Psoas muscle (tissue), 8 donors: ENCODE results near the gene PYHIN1. TPM values are rescaled to one million over a fixed set of nuclear protein-coding genes. Genes with fewer than 3 reads are reported as not detected.

Experiments used
- ATAC-seq, 4 donors: fragments of 200-7000 bp; cut with Tn5 transposase; one replicate each; pipeline ENCODE4 v1.9.1; 2020; ENCODE audit warnings: moderate library complexity in 3 of 4, mild to moderate bottlenecking in 2 of 4
- DNase-seq, 2 donors: peaks; one replicate each; pipeline ENCODE4 v3.0.0-alpha.2; 2020
- H3K27ac ChIP-seq: fragments of 200-600 bp; one replicate; pipeline ENCODE4 v1.8.0; 2022
- H3K27me3 ChIP-seq, 3 donors: fragments of 200-600 bp in 1 of 3; one replicate each; pipeline versions ENCODE4 v1.6.1 to v1.8.0; 2013 to 2022; ENCODE audit warnings: low read length in 2 of 3, mild to moderate bottlenecking in 2 of 3, moderate library complexity in 1 of 3; ENCODE audit not compliant: insufficient read depth in 3 of 3
- H3K36me3 ChIP-seq, 2 donors: fragments of 200-600 bp in 1 of 2; one replicate each; pipeline versions ENCODE4 v1.6.1 to v1.8.0; 2013 to 2022; ENCODE audit warnings: low read depth in 1 of 2, mild to moderate bottlenecking in 1 of 2, moderate library complexity in 1 of 2; ENCODE audit not compliant: insufficient read depth in 1 of 2
- H3K4me1 ChIP-seq: fragments of 200-600 bp; one replicate; pipeline ENCODE4 v1.8.0; 2022
- H3K4me3 ChIP-seq: fragments of 200-600 bp; one replicate; pipeline ENCODE4 v1.8.0; 2022; ENCODE audit warnings: mild to moderate bottlenecking
- H3K9me3 ChIP-seq: fragments of 200-600 bp; one replicate; pipeline ENCODE4 v1.8.0; 2022
- WGBS, 3 donors: extraction: QIAGEN DNeasy Blood & Tissue Kit; methylation state at CpG; one replicate each; pipeline versions ENCODE4 v1.1.6 to v1.1.7; 2013; 5-methylcytosine and 5-hydroxymethylcytosine counted together
- intact Hi-C, 2 donors: fragments of 100-400 bp; cut with DNase I; formaldehyde crosslinking; loops; one replicate each; pipeline versions ENCODE4 v1.11.0 to v1.14.2; 2022
- polyA plus RNA-seq, 3 donors: library from polyadenylated mRNA; stranded (reverse); fragments of 200-250 nt; gene quantifications; one replicate each; pipeline ENCODE4 v1.2.3, GENCODE V29; 2013
- total RNA-seq, 4 donors: library from RNA; stranded (reverse); fragmentation: NEBNext Ultra II Directional in 2 of 4; extraction: Animal tissue kit (Norgen Biotek cat#: 25700) in 2 of 4; gene quantifications; one replicate each; pipeline versions ENCODE4 v1.2.1 to v1.2.4, GENCODE V29; 2021 to 2023
- TF ChIP-seq, protein P1 (sequence below): fragments of 200-600 bp; IDR thresholded peaks from one replicate; pipeline ENCODE4 v1.8.0; 2022; ENCODE audit warnings: antibody characterized with exemption
- donor health status: healthy with polysubstance abuse.
- donor health status: DM: no; HTN: no; CAD: no; lungs with moderate emphysema.
- donor health status: Bipolar disorder and iron deficiency.
- donor health status: healthy.
- donor health status: DM: yes; HTN: yes; CAD: no.
- donor health status: DM: no; HTN: no; CAD: no.
- donor health status: DM: no; HTN: no; CAD: no.
- donor health status: DM: yes; HTN: yes; CAD: no.

Gene PYHIN1
- total and polyA plus RNA-seq, 7 donors, result 0.04 to 0.32 (median 0.21) TPM; not detected in 2

DNA sequence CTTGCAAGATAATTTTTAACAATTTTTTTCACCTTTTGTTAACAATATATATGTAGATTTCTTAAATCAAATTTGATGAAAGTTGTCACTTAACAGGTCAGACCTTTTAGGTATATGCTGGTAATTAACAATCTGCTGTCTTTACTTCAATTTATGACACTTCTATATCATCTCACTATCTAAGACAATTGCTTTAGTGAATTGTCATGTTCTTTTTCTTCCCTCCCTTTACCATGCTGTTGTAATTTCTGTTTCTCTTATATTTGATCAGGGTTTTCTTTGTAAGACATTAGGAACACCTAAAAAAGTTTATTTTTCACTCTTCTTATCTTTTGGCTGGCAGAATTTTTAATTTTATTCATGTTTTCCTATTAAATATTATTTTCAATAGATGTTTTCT is 80.4 kb downstream of the PYHIN1 start:
- TF ChIP-seq, protein P1, sequence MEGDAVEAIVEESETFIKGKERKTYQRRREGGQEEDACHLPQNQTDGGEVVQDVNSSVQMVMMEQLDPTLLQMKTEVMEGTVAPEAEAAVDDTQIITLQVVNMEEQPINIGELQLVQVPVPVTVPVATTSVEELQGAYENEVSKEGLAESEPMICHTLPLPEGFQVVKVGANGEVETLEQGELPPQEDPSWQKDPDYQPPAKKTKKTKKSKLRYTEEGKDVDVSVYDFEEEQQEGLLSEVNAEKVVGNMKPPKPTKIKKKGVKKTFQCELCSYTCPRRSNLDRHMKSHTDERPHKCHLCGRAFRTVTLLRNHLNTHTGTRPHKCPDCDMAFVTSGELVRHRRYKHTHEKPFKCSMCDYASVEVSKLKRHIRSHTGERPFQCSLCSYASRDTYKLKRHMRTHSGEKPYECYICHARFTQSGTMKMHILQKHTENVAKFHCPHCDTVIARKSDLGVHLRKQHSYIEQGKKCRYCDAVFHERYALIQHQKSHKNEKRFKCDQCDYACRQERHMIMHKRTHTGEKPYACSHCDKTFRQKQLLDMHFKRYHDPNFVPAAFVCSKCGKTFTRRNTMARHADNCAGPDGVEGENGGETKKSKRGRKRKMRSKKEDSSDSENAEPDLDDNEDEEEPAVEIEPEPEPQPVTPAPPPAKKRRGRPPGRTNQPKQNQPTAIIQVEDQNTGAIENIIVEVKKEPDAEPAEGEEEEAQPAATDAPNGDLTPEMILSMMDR, result no peak
- Histone ChIP-seq H3K4me3 (peak overlapping the region; percentile 67), H3K27ac (peak overlapping the region; percentile 10), H3K4me1 (no peaks in the 10 kb centered on the region), H3K36me3 (peaks cover 3 to 11% of the 10 kb centered on the region in 2 donors), H3K27me3 (no peaks in the 10 kb centered on the region), H3K9me3 (no peaks in the 10 kb centered on the region)
- DNase-seq (no peak), ATAC-seq (no peak)
- intact Hi-C loops, result no loop called here

DNA sequence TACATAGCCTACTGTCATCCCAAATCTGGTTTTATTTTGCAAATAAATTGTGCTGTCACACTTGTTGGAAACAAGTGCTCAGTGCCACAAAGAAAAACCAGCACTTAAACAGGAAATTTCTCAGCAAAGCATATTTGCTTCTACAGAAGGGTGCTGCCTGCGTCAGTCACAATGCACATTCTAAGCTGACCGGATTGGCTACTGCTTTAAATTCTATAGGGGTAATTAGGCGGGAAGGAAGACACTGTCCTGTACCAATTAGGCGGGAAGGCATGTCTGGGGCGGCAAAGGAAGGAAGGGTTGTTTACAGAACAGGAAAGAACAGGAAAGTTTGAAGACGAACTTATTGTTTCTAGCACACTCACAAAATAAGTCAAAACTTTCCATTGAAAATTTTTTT is 81.1 kb downstream of the PYHIN1 start:
- TF ChIP-seq, protein P1, result no peak
- H3K4me3 ChIP-seq, result peak overlapping the region; percentile 67
- 36 to 60% (median 38%) methylated on average over 6 of the region's 6 CpGs for WGBS, 3 donors
- intact Hi-C loops, result no loop called here
- no peaks in the 10 kb centered on the region for H3K4me1 ChIP-seq
- no peaks in the 10 kb centered on the region for H3K9me3 ChIP-seq
- ATAC-seq (no peak), DNase-seq (no peak)
- peaks cover 3 to 15% of the 10 kb centered on the region in 2 donors for H3K36me3 ChIP-seq
- no peaks in the 10 kb centered on the region for H3K27me3 ChIP-seq
- peak overlapping the region; percentile 52 for H3K27ac ChIP-seq

- H3K9me3 ChIP-seq, result no peaks in the 10 kb centered on the region
- H3K36me3 ChIP-seq, result peaks cover 3 to 31% of the 10 kb centered on the region in 2 donors
- DNase-seq (no peak), ATAC-seq (no peak)
- no peaks in the 10 kb centered on the region for H3K4me1 ChIP-seq
- no peak overlapping the region for H3K27ac ChIP-seq
- WGBS, 3 donors, result 87 to 92% (median 90%) methylated on average over 3 of the region's 3 CpGs
- TF ChIP-seq, protein P1, result no peak
- intact Hi-C loops, result no loop called here
- peak overlapping the region; percentile 67 for H3K4me3 ChIP-seq
- H3K27me3 ChIP-seq, result no peaks in the 10 kb centered on the region
These were observed 82.7 kb downstream of the PYHIN1 start for GRCh38 chr1:159014003-159014571.

GRCh38 chr1:159014851-159015250 is 83.5 kb downstream of the PYHIN1 start:
- intact Hi-C loops, result no loop called here
- no peak overlapping the region for H3K27ac ChIP-seq

More at GRCh38 chr1:159014851-159015250, 83.5 kb downstream of the PYHIN1 start:
- H3K36me3 ChIP-seq, result peaks cover 3 to 35% of the 10 kb centered on the region in 2 donors
- H3K27me3 ChIP-seq, result no peaks in the 10 kb centered on the region
- ATAC-seq, result no peak
- H3K4me3 ChIP-seq, result no peak overlapping the region
- no peaks in the 10 kb centered on the region for H3K4me1 ChIP-seq
- no peaks in the 10 kb centered on the region for H3K9me3 ChIP-seq
- 85 to 90% (median 89%) methylated on average over 3 of the region's 3 CpGs for WGBS, 3 donors
- DNase-seq, result no peak
- TF ChIP-seq, protein P1, result no peak
